ENCODE measurements around the gene ERCC3.

ERCC3 gene

DNA sequence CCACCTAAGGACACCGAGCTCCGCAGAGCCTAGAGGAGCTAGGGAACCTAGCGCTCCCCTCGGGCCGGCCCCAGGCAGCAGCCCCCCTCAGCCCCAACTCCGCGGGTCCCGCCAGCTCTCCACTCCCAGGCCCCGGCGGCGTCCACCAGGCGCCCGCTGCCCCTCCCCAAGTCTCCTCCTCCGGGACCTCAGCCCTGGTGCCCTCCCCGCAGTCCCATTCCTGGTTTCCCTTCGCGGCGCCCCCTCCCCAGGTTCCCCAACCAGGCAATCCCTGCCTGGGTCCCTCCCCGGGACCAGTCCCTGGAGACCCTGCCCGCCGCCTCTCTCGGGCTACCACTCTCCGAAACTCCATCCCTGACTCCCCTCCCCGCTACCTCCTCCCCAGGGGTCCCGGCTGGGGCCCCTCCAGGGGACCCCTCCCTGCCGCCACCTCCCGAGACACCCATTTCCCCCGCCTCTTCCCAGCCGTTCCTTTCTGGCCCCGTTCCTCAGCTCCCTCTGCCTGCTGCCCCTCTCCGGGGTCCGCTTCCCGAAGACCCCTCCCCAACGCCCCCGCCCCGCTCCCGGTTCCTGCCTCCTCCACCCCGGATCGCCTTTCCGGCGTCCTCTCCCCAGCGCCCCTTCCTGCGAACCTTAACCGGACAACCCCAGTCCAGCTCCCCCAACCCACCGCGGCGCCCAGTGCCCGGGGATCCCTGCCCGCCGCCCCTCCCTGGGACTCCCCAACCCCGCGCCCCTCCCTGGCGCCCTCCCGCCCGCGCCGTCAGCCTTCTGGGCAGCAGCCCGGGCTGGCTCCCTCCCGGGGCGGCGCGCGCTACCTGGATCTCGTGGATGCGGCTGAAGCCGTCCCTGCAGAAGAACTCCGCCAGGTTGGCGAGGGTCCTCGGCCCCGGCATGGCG is 74.5 kb downstream of the ERCC3 start:
- H3K4me2 ChIP-seq (ENCODE audit: low read length): no peak overlapping the region
- no peak overlapping the region for H3K27ac ChIP-seq (ENCODE audit: low read length)
- H4K20me1 ChIP-seq (ENCODE audit: insufficient read depth, low read length): no peaks in the 10 kb centered on the region
- 0 out of 2 replicates have a peak, but pooled peaks cover 4% of the 10 kb centered on the region for H3K27me3 ChIP-seq (ENCODE audit: low read depth, low read length)
- TF ChIP-seq EZH2phosphoT487 (IDR thresholded peaks at IDR 0.05; ENCODE audit: low read depth) (no peak), CTCF (IDR thresholded peaks at IDR 0.05; ENCODE audit: low read depth, low read length) (no peak)
- no peaks in the 10 kb centered on the region for H3K36me3 ChIP-seq (replicated peaks; ENCODE audit: low read depth, low read length)
- no peak overlapping the region for H3K4me3 ChIP-seq (ENCODE audit: low read length)
- H3K79me2 ChIP-seq (ENCODE audit: low read length): no peaks in the 10 kb centered on the region
- H3K9me3 ChIP-seq (ENCODE audit: insufficient read depth, low read length): no peaks in the 10 kb centered on the region
- H2AFZ ChIP-seq (ENCODE audit: low read depth, low read length): no peak overlapping the region
- H3K4me1 ChIP-seq (ENCODE audit: low read length): no peaks in the 10 kb centered on the region
- H3K9ac ChIP-seq (ENCODE audit: low read length): no peak overlapping the region

GRCh38 chr2:127218812-127219170 is 75.2 kb downstream of the ERCC3 start:
- H2AFZ ChIP-seq (ENCODE audit: low read depth, low read length): no peak overlapping the region
- TF ChIP-seq EZH2phosphoT487 (IDR thresholded peaks at IDR 0.05; ENCODE audit: low read depth): no peak
- no peak for TF ChIP-seq CTCF (IDR thresholded peaks at IDR 0.05; ENCODE audit: low read depth, low read length)
- H3K36me3 ChIP-seq (replicated peaks; ENCODE audit: low read depth, low read length): no peaks in the 10 kb centered on the region
- no peaks in the 10 kb centered on the region for H3K9me3 ChIP-seq (ENCODE audit: insufficient read depth, low read length)
- no peaks in the 10 kb centered on the region for H4K20me1 ChIP-seq (ENCODE audit: insufficient read depth, low read length)
- no peaks in the 10 kb centered on the region for H3K79me2 ChIP-seq (ENCODE audit: low read length)
- no peaks in the 10 kb centered on the region for H3K4me1 ChIP-seq (ENCODE audit: low read length)
- no peak overlapping the region for H3K4me3 ChIP-seq (ENCODE audit: low read length)
- no peak overlapping the region for H3K27ac ChIP-seq (ENCODE audit: low read length)
- 0 out of 2 replicates have a peak, but pooled peaks cover 4% of the 10 kb centered on the region for H3K27me3 ChIP-seq (ENCODE audit: low read depth, low read length)
- no peak overlapping the region for H3K9ac ChIP-seq (ENCODE audit: low read length)
- H3K4me2 ChIP-seq (ENCODE audit: low read length): no peak overlapping the region

DNA sequence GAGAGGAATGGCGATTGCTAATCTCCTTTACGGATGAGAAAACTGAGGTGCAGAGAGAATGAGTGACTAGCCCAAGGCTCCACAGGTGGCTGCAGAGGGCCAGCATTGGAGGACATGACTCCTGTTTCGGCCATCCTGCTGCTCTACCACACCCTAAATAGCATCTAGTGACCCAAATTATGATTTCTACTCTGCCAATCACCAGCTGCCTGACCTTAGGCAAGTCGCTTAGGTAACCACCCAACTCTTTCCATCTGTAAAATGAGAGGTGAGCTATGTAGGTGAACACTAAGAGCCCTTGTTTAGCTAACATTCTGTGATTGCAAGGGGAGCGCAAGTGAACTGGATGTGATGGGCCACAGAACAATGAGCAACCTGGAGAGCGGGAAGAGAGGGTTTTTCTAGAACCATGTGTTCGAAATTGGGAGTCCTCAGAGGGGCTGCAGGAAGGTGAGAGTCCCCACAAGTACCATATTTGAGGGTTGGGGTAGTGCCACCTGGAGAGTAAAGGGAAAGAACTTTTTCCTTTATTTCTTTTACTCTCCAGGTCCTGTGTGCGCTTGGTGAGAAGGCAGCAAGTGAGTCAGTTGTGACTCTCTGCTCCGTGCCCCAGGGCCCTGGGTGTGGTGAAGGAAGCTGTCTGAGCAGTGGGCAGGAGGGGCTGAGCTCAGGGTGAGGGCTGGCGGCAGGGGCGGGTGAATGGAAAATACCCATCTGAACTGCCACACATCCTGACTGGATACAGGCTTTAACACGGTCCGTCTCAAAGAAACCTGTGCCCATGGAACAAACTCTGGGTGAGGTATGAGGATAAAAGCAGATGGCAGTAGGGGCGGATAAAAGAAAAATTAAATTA is 76.2 kb downstream of the ERCC3 start:
- Histone ChIP-seq H2AFZ (ENCODE audit: low read depth, low read length) (no peak overlapping the region), H4K20me1 (ENCODE audit: insufficient read depth, low read length) (no peaks in the 10 kb centered on the region), H3K79me2 (ENCODE audit: low read length) (no peaks in the 10 kb centered on the region), H3K27me3 (ENCODE audit: low read depth, low read length) (no peaks in the 10 kb centered on the region), H3K36me3 (replicated peaks; ENCODE audit: low read depth, low read length) (no peaks in the 10 kb centered on the region), H3K4me3 (ENCODE audit: low read length) (no peak overlapping the region), H3K27ac (ENCODE audit: low read length) (no peak overlapping the region), H3K9me3 (ENCODE audit: insufficient read depth, low read length) (no peaks in the 10 kb centered on the region), H3K9ac (ENCODE audit: low read length) (no peak overlapping the region), H3K4me2 (ENCODE audit: low read length) (no peak overlapping the region), H3K4me1 (ENCODE audit: low read length) (no peaks in the 10 kb centered on the region)
- no peak for TF ChIP-seq CTCF (IDR thresholded peaks at IDR 0.05; ENCODE audit: low read depth, low read length)

- Histone ChIP-seq H3K79me2 (ENCODE audit: low read length) (no peaks in the 10 kb centered on the region), H3K4me2 (ENCODE audit: low read length) (no peak overlapping the region), H2AFZ (ENCODE audit: low read depth, low read length) (no peak overlapping the region), H3K4me1 (ENCODE audit: low read length) (no peaks in the 10 kb centered on the region), H3K27me3 (ENCODE audit: low read depth, low read length) (no peaks in the 10 kb centered on the region), H3K9me3 (ENCODE audit: insufficient read depth, low read length) (no peaks in the 10 kb centered on the region), H4K20me1 (ENCODE audit: insufficient read depth, low read length) (no peaks in the 10 kb centered on the region), H3K9ac (ENCODE audit: low read length) (no peak overlapping the region), H3K36me3 (replicated peaks; ENCODE audit: low read depth, low read length) (no peaks in the 10 kb centered on the region), H3K4me3 (ENCODE audit: low read length) (no peak overlapping the region), H3K27ac (ENCODE audit: low read length) (no peak overlapping the region)
- TF ChIP-seq CTCF (IDR thresholded peaks at IDR 0.05; ENCODE audit: low read depth, low read length) (no peak), EZH2phosphoT487 (IDR thresholded peaks at IDR 0.05; ENCODE audit: low read depth) (no peak)
These were observed 77.4 kb downstream of the ERCC3 start for GRCh38 chr2:127216593-127216992.

Data from OCI-LY3 (cell line).